Type B pancreatic cell (in vitro differentiated cells): ENCODE data around the gene NFKB2. TPM values are rescaled to one million over a fixed set of nuclear protein-coding genes. Genes with fewer than 3 reads are reported as not detected.

Experiments used
- DNase-seq: peaks from one replicate; pipeline ENCODE4 v3.0.0; 2021; ENCODE audit warnings: mixed read lengths; ENCODE audit not compliant: unreplicated experiment; ENCODE audit errors: extremely low spot score
- H3K27ac Mint-ChIP-seq: 2 replicates; pipeline ENCODE4 v1.8.0; 2021; ENCODE audit warnings: mild to moderate bottlenecking, mixed read lengths
- H3K27me3 Mint-ChIP-seq: 2 replicates; pipeline ENCODE4 v1.8.0; 2021; ENCODE audit warnings: mixed read lengths
- H3K36me3 Mint-ChIP-seq: 2 replicates; pipeline ENCODE4 v1.8.0; 2021; ENCODE audit warnings: mixed read lengths
- H3K4me1 Mint-ChIP-seq: one replicate; pipeline ENCODE4 v1.8.0; 2021; ENCODE audit warnings: mixed read lengths; ENCODE audit not compliant: unreplicated experiment
- H3K4me3 Mint-ChIP-seq: 2 replicates; pipeline ENCODE4 v1.8.0; 2021; ENCODE audit warnings: mild to moderate bottlenecking, mixed read lengths
- H3K9me3 Mint-ChIP-seq: 2 replicates; pipeline ENCODE4 v1.8.0; 2021; ENCODE audit warnings: mixed read lengths
- CTCF ChIP-seq: fragments of 200-600 bp; sonication (generic); conservative IDR thresholded peaks from 2 replicates; pipeline ENCODE4 v1.5.0; 2021; ENCODE audit warnings: antibody characterized with exemption, mild to moderate bottlenecking
- total RNA-seq: library from RNA; stranded (reverse); gene quantifications from 2 replicates; pipeline ENCODE4 v1.2.1, GENCODE V29; 2021; ENCODE audit warnings: low replicate concordance

NFKB2 gene
- total RNA-seq, 1 donor from 2014 or later: 29.7 TPM

- Mint-ChIP-seq H3K36me3 (no peaks in the 10 kb centered on the region), H3K27me3 (peaks cover 11% of the 10 kb centered on the region), H3K27ac (no peak overlapping the region), H3K4me3 (no peak overlapping the region), H3K4me1 (peaks cover 9% of the 10 kb centered on the region), H3K9me3 (no peaks in the 10 kb centered on the region)
- no peak for DNase-seq
- no peak for TF ChIP-seq CTCF
Observed at GRCh38 chr10:102424145-102424544, 28.6 kb downstream of the NFKB2 start.

- H3K36me3 Mint-ChIP-seq: no peaks in the 10 kb centered on the region
- H3K4me1 Mint-ChIP-seq: peaks cover 9% of the 10 kb centered on the region
- no peak overlapping the region for H3K4me3 Mint-ChIP-seq
- peaks cover 7% of the 10 kb centered on the region for H3K27me3 Mint-ChIP-seq
- no peak for TF ChIP-seq CTCF
- DNase-seq: peak; percentile 64
- H3K9me3 Mint-ChIP-seq: no peaks in the 10 kb centered on the region
- H3K27ac Mint-ChIP-seq: no peak overlapping the region
Observed at GRCh38 chr10:102424916-102425315, 29.4 kb downstream of the NFKB2 start.

GRCh38 chr10:102425444-102425843 is 29.9 kb downstream of the NFKB2 start:
- no peak overlapping the region for H3K27ac Mint-ChIP-seq
- no peak overlapping the region for H3K4me3 Mint-ChIP-seq
- peaks cover 9% of the 10 kb centered on the region for H3K4me1 Mint-ChIP-seq

GRCh38 chr10:102426803-102427287 is 31.3 kb downstream of the NFKB2 start:
- Mint-ChIP-seq H3K4me3 (no peak overlapping the region), H3K4me1 (peaks cover 9% of the 10 kb centered on the region), H3K36me3 (no peaks in the 10 kb centered on the region), H3K27me3 (no peaks in the 10 kb centered on the region), H3K9me3 (no peaks in the 10 kb centered on the region), H3K27ac (no peak overlapping the region)
- DNase-seq: no peak
- TF ChIP-seq CTCF: no peak

More at GRCh38 chr10:102425444-102425843, 29.9 kb downstream of the NFKB2 start:
- TF ChIP-seq CTCF: no peak
- Mint-ChIP-seq H3K9me3 (no peaks in the 10 kb centered on the region), H3K27me3 (peaks cover 6% of the 10 kb centered on the region), H3K36me3 (no peaks in the 10 kb centered on the region)
- no peak for DNase-seq

- DNase-seq: no peak
- no peaks in the 10 kb centered on the region for H3K9me3 Mint-ChIP-seq
- TF ChIP-seq CTCF: no peak
- H3K4me1 Mint-ChIP-seq: peaks cover 11% of the 10 kb centered on the region
- H3K27me3 Mint-ChIP-seq: peaks cover 2% of the 10 kb centered on the region
- no peak overlapping the region for H3K27ac Mint-ChIP-seq
- no peak overlapping the region for H3K4me3 Mint-ChIP-seq
- H3K36me3 Mint-ChIP-seq: no peaks in the 10 kb centered on the region
Observed at GRCh38 chr10:102429468-102429867, 34.0 kb downstream of the NFKB2 start.
